ENCODE data around the gene PPP2R5C. TPM values are rescaled to one million over a fixed set of nuclear protein-coding genes. Genes with fewer than 3 reads are reported as not detected.

The PPP2R5C gene
- total and polyA plus RNA-seq, 2 of the 8 experiments (the other 6 are each of a cell fraction or from before 2014, with no cell fraction given): 49.6 to 95.9 TPM

DNA sequence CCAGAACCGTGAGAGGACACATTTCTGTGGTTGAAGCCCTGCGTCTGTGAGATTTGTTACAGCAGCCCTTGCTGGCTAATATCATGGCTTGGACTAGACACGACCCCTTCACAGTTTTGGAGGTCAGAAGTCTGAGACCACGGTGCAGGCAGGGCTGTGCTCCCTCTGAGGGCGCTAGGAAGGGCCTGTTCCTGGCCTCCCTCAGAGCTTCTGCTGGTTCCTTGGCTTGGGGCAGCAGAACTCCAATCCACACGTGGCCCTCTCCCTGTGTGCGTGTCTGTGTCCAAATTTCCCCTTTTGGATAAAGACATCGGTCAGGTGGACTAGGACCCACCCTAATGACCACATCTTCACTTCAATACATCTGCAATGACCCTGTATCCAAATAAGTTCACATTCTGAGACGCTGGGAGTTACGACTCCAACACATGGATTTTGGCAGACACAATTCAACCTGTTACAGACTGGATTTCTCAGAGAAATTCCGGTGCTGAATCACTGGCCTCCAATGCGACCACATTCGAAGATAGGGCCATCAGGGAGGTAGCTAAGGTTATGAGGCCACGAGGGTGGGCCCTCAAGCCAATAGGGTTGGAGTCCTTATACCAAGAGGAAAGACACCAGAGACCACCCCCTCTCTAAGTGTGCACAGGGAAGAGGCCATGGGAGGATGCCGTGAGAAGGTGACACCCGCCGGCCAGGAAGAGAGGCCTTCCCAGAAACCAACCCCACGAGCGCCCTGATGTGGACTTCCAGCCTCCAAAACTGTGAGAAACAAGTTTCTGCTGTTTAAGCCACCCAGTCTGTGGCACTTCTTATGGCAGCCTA, 43.6 kb upstream of the PPP2R5C start:
- Histone ChIP-seq H3K23ac (ENCODE audit: insufficient read length) (no peak overlapping the region), H3K23me2 (ENCODE audit: low read depth, low read length) (no peaks in the 10 kb centered on the region), H3K4me1 (replicated peaks in 1 of 4; ENCODE audit: control insufficient read depth in 3 of 4, insufficient read depth in 4 of 4, low read length in 3 of 4) (peaks cover 2 to 11% (median 7%) of the 10 kb centered on the region in 4 experiments; a peak in 6 of 7 replicates), H2BK15ac (ENCODE audit: low read length) (no peak overlapping the region; the same call in 1 of the 2 replicates), H3K4me2 (ENCODE audit: insufficient read depth in 1 of 2, low read depth in 2 of 2, low read length in 2 of 2) (peak overlapping the region in 1 of 2 experiments; percentile 30; a peak in 1 of 4 replicates), H3K4ac (replicated peaks; ENCODE audit: insufficient read length, low read depth, low read length) (no peak overlapping the region), H3K56ac (replicated peaks; ENCODE audit: insufficient read length, low read depth, low read length) (no peak overlapping the region), H3K9me3 (ENCODE audit: insufficient read depth in 2 of 2, low read depth in 1 of 2, low read length in 1 of 2) (no peaks in the 10 kb centered on the region), H4K8ac (ENCODE audit: extremely low read depth, insufficient read depth, low read length) (peak overlapping the region; percentile 73; the same call in 1 of the 2 replicates), H2AFZ (ENCODE audit: low read length) (peak overlapping the region; percentile 47; the same call in 1 of the 2 replicates), H4K91ac (replicated peaks; ENCODE audit: insufficient read length, low read length) (peak overlapping the region; percentile 49), H3K27me3 (replicated peaks in 1 of 4; ENCODE audit: control insufficient read depth in 3 of 4, extremely low read depth in 1 of 4, insufficient read depth in 3 of 4, low read length in 3 of 4) (peaks cover 0 to 1% (median 0%) of the 10 kb centered on the region in 4 experiments; a peak in 1 of 7 replicates), H3K18ac (ENCODE audit: extremely low read depth, low read length) (no peak overlapping the region), H2BK120ac (replicated peaks; ENCODE audit: low read depth, low read length) (no peak overlapping the region), H3K79me1 (ENCODE audit: low read depth, low read length) (peaks cover 2% of the 10 kb centered on the region; the same call in 1 of the 2 replicates), H2AK5ac (ENCODE audit: low read depth, low read length) (no peak overlapping the region), H3K9ac (replicated peaks in 1 of 4; ENCODE audit: extremely low read depth in 1 of 4, low read depth in 3 of 4, low read length in 3 of 4) (no peak overlapping the region), H3K4me3 (ENCODE audit: extremely low read depth in 1 of 4, insufficient read depth in 2 of 4, low read depth in 3 of 4, low read length in 4 of 4) (no peak overlapping the region), H4K5ac (ENCODE audit: insufficient read length, low read depth, low read length) (peak overlapping the region; percentile 26), H2BK12ac (ENCODE audit: low read depth, low read length) (peak overlapping the region; percentile 45; the same call in 1 of the 2 replicates), H3K14ac (ENCODE audit: insufficient read length) (peak overlapping the region; percentile 14), H4K20me1 (replicated peaks in 1 of 2; ENCODE audit: control insufficient read depth in 1 of 2, insufficient read depth in 2 of 2, low read length in 2 of 2) (no peaks in the 10 kb centered on the region), H3K36me3 (ENCODE audit: control insufficient read depth in 2 of 4, insufficient read depth in 4 of 4, low read length in 3 of 4) (no peaks in the 10 kb centered on the region), H3K79me2 (ENCODE audit: control insufficient read depth in 1 of 2, insufficient read depth in 2 of 2, low read length in 2 of 2) (no peaks in the 10 kb centered on the region), H3K27ac (ENCODE audit: low read depth, low read length) (no peak overlapping the region), H2BK5ac (ENCODE audit: low read depth, low read length) (no peak overlapping the region), H2BK20ac (ENCODE audit: low read length) (no peak overlapping the region)
- 88% methylated on average over 19 of the region's 19 CpGs; no CpG with 5 or more reads in 1 of the 2 experiments for WGBS, 2 experiments (ENCODE audit: extremely low coverage in 1 of 2, insufficient coverage in 1 of 2, insufficient read length in 1 of 2, insufficient replicate concordance in 2 of 2, low coverage in 1 of 2, low lambda C conversion rate in 2 of 2, missing lambda C conversion rate in 1 of 2)
- no peak for FAIRE-seq
- DNase-seq (ENCODE audit: low read depth in 1 of 2, low spot score in 2 of 2): no peak
- no peak for TF ChIP-seq BRCA1 (IDR thresholded peaks at IDR 0.05; ENCODE audit: low read depth, low read length)
- TF ChIP-seq POLR2A (IDR thresholded peaks at IDR 0.05; ENCODE audit: control extremely low read depth in 1 of 2, low read depth in 2 of 2, low read length in 2 of 2): no peak
- TF ChIP-seq POLR2AphosphoS5 (IDR thresholded peaks at IDR 0.05; ENCODE audit: low read depth, low read length): no peak
- TF ChIP-seq ASH2L (IDR thresholded peaks at IDR 0.05; ENCODE audit: low read length): no peak
- no peak for TF ChIP-seq TEAD4 (IDR thresholded peaks at IDR 0.05; ENCODE audit: low read depth, low read length)
- no peak for TF ChIP-seq SIRT6 (IDR thresholded peaks at IDR 0.05; ENCODE audit: low read length)
- no peak for TF ChIP-seq EZH2 (IDR thresholded peaks at IDR 0.05; ENCODE audit: low read depth, low read length, severe bottlenecking)
- TF ChIP-seq CREB1 (IDR thresholded peaks at IDR 0.05): no peak
- TF ChIP-seq, protein P1, sequence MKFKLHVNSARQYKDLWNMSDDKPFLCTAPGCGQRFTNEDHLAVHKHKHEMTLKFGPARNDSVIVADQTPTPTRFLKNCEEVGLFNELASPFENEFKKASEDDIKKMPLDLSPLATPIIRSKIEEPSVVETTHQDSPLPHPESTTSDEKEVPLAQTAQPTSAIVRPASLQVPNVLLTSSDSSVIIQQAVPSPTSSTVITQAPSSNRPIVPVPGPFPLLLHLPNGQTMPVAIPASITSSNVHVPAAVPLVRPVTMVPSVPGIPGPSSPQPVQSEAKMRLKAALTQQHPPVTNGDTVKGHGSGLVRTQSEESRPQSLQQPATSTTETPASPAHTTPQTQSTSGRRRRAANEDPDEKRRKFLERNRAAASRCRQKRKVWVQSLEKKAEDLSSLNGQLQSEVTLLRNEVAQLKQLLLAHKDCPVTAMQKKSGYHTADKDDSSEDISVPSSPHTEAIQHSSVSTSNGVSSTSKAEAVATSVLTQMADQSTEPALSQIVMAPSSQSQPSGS (IDR thresholded peaks at IDR 0.05; ENCODE audit: low read length): no peak
- CTCF ChIA-PET (ENCODE audit: partially characterized antibody): interaction anchor here (1.4 to 2.2 kb wide), 3 partner anchors 11 to 236 kb away, joined by 5 to 12 read pairs (median 5); no protein-coding TSS in a partner anchor
- POLR2A ChIA-PET (ENCODE audit: partially characterized antibody): no interaction called here
